Stimulated activated naive CD4-positive, alpha-beta T cell (primary cell): ENCODE measurements around the gene COL27A1.
"Not testable (repeated sequence)": the region's sequence is repeated elsewhere in the genome, so short reads cannot be mapped to it uniquely, and the experiment has no call there.

Experiments used
- DNase-seq, 6 experiments: peaks; one replicate each; lab custom pipeline; 2025; lab: John Stamatoyannopoulos, UW

The COL27A1 gene

DNA sequence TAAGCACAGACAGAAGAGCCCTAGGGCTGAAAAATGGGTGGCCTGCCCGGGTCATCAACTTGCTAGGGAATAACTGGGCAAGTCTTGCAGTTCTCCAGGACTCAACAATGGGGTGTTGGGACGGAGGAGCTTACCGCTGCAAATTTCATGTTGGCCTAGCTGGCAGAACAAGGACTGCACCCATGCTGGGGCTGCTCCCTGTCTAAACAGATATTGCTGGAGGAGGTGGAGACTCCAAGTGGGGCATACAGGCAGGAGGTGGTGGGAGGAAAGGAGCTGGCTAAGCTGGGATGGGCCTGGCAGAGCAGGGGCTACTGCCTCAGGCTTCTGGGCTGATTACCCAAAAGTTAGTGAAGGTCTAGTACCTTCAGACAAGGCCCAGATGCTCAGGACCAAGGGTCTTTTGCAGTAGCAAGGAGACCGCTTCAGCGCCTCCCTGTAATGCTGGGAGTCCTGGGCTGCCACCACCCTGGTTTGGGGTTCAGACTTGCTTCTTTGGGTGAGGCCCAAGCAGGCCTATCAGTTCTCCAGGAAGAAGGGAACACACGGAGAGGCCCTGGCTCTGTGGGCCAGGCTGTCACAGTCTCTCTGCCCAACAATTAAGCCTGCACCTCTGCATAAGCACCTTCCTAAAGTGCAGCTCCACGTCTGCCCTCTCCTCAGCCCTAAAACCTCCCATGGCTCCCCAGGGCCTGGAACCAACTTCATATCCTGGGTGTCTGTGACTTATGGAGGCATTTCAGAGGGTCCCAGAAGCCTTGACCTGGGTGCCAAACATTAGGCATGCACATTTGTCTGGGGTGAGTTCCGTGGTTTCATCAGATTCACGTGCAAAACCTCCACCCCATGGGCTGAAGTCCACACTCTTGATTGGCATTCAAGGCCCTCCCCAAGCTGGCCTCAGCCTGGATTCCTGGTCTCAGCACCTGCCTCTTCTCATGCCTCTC, 32.0 kb upstream of the COL27A1 start:
- no peak for DNase-seq

DNA sequence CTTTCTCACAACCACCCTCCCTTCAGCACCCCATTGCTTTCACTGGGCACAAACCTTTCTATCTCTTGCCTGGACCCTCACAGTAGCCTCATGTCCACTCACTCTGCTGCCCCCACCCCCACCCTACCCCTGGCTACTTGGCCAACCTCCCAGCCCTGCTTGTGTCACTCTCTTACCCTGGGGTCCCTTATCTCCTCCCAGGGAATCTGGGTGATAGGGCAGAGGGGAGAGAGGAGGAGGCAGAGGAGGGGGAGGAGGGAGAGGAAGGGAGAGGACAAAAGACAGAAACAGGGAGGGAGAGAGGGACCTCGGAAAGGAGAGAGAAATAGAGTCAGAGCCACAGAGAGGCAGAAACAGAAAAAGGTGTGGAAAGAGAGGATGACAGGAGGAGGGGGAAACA, 31.2 kb upstream of the COL27A1 start:
- DNase-seq = no peak

DNA sequence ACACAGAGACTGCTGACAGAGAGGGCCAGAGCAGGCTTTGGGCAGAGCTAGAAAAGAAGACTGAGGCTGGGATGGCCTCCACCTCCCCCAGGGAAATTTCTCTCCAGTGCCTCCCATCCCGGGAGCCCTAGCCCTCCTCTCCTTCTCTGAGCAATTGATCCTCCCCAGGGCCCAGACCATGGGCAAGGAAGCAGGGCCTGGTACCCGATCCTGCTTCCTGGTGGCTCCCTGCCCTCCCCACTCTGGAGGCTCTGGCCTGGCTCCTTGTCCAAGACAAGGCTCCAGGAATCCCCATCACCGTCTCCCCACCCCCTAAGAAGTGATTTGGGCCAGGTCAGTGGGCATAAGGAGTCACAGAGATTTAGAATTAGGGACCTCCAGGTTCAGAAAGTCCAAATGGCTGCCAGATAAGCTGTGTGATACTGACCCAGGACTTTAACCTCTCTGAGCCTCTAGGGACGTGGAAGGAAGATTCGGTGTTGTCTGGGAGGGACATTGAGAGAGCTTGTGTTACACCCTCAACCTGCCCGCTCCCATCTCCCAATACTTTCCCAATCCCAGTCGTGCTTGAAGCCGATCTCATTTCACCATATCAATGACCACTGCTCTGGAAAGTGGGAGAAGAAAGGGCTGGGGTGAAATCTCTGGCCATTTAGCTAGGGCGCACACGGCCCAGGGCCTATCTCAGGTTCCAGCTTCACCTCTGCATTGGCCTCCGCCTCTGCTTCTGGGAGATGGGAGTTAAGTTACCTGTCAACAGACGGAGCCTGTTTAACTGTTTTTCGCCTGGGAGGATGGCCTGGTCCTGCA, 30.5 kb upstream of the COL27A1 start:
- no peak for DNase-seq

DNA sequence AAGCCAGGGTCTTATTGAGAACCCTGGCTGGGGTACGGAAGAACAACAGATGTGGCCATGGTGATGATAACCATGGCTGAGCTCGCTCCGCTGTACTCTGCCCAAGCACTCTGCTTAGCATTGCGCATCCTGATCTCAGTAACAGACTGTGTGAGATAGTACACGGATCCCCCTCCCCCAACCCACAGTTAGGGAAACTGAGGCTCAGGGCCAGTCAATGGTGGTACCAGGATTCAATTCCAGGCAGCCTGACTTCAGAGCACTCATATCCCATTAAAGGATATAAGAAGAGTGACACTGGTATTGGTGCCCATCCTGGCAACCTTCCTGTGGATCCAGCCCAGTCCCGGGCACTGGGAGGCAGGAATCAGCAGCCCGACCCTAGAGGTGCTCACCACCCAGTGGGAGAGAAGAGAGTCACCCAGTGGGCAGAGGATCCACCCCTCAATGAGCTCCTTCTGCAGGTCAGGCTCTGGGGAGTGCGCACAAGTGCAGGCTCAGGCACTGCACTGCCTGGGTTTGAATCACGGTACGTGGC, 29.8 kb upstream of the COL27A1 start:
- no peak for DNase-seq

DNA sequence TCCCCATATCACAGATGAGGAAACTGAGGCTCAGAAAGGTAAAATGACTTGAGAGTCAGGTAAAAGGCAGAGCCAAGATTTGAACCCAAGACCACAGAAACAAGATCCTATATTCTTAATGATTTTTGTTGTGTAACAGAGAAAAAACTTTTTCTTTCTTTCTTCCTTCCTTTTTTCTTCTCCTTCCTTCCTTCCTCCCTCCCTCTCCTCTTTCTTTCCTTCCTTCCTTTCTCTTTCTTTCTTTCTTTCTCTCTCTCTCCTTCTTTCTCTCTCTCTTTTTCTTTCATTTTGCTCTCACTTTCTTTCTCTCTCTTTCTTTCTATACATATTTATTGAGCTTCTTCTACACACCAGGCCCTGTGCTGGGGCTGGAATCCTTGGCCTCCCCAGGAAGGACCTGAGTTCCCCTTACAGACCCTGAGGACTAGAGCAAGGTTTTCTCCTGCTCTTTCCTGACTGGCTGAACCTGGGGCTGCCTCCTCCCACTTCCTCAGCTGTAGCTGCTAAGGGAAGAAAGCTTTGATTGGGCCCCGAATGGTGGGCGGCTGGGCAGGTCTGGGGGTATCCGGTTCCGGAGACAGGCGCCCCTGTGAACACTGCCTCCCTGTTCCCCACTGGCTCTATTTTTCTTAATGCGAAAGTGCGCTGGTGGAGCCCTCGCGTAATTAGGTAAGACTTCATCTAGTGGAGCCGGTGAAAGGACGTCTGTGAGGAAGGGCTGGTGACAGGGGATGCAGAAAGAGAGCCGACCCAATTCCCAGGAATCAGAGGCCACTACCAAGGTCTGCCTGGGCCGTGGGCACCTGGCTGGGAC, 28.9 kb upstream of the COL27A1 start:
- DNase-seq = no peak

DNA sequence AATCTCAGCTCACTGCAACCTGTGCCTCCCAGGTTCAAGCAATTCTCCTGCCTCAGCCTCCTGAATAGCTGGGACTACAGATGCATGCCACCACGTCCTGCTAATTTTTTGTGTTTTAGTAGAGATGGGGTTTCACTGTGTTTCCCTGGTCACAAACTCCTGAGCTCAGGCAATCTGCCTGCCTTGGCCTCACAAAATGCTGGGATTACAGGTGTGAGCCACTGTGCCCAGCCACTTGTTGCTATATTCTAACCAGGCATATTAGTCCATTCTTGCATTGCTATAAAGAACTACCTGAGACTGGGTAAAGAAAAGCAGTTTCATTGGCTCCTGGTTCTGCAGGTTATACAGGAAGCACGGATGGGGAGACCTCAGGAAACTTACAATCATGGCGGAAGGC, 26.6 kb upstream of the COL27A1 start:
- not testable (repeated sequence) for DNase-seq

DNA sequence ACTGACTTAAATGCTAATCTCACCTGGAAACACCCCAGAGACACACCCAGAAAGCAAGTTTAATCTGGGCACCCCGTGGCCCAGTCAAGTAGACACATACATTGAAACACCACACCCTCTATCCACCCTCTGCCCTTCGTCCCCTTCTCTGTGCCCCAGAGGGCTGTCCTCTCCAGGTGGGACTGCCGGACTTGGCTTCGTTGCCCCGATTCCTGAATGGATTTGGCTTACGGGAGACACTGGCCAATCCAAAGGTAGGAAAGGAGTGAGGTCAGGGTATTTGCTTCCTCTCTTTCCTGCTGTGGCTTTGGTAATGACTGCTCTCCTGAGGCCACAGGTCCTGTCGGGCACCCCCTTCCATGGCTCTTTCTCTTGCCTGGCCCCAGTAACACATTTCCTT, 25.2 kb upstream of the COL27A1 start:
- DNase-seq = no peak

DNA sequence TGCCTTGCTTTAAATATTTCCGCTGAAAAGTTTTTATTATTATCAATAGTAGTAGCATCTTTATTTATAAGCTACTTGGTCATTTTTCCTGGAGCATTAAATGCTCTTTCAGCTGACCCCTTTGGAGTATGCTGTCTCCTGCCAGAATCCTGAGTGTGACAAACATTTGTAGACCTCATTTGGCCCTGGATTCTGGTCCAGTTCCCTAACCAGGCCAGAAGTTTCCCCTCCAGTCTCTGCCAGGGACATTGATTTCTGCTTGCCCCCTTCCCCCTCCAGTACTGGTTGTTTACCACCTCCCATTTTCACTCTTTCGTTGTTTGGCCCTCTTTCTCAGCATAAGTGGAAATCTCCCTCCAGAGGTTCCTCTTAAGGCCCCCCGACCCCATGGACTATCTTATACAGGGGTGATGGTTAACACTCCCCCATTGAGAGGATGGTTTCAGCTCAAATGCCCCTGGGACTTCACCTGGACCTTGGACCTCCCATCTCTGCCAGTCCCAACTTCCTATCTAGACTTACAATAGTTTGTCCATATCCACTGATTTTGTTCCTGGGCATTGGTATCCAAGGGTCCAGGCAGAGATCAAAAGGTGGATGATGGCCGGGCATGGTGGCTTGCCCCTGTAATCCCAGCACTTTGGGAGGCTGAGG, 24.6 kb upstream of the COL27A1 start:
- DNase-seq = no peak

DNA sequence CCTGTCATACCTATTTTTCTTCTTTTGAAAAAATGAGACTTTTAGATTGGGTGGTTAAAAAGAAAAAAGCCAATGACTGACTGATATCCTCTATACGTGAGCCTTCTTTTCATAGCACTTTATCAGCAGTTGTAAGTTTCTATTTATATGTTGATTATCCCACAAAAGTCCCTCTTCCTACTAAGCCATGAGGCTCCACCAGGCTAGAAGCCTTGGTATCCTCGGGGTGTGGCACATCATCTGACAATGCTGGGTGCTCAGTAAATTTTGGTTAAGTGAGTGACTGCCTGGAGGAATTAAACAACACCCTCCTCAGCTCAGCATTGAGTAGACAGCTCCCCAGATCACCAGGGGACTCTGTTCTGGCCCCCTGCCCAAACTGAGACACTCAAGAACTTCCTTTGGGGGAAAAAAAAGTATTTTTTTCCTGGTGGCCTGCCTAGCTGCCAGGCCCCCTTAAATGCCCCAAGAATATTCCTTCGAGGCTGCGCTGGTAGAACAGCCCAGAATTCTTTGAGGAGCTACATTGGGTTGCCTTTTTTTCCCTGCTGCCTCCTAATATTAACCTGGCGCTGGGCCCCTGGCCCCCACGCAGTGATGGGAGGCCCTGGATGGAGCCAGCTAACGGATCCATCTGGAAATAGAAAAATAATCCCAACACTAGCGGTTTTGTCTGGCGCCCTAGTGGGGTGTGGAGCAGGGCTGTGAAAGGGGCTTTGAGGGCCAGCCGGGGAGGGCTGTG, 23.4 kb upstream of the COL27A1 start:
- DNase-seq = no peak

DNA sequence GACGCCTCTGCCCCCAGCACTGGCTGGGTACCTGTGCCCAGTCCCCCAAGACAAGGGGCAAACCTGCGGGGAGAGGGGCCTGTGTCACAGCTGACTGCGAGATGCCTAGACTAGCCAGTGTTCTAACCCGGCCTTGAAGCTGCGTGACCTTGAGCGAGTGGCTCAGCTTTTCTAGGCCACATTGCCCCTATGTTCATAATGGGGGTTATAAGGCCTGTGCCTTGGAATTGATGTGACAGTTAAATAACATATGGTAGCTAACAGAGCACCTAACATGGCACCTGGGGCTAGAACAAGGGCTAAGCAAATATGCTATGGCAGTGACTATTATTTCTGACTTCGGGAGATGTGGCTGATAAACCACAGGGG, 22.8 kb upstream of the COL27A1 start:
- DNase-seq = no peak

DNA sequence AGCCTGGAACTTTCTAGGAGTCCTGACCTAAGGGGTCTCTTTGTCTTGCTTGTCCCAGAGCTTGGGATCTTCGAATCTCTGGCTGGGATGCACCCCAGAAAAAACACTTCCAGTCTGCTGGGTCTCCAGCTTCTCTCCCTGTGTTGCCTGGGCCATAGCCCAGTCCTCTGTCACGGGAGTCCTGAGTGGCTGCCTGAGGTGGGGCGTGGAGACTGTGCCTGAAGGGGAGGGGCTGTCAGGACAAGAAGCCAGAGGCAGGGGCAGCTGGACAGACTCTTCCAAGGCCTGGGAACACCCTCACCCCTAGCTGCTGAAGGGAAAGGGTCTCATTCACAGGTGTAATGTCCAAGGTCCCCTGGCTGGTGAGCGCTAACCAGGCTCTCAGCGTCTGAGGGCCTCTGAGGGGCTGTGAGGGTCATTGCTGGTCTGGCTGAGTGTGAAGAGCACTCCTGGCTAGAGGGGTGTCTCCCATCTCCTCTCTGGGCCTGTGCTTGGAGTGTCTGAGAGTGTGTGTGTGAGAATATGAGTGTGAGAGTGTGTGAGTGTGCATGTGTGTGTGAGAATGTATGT, 20.4 kb upstream of the COL27A1 start:
- DNase-seq = no peak

DNA sequence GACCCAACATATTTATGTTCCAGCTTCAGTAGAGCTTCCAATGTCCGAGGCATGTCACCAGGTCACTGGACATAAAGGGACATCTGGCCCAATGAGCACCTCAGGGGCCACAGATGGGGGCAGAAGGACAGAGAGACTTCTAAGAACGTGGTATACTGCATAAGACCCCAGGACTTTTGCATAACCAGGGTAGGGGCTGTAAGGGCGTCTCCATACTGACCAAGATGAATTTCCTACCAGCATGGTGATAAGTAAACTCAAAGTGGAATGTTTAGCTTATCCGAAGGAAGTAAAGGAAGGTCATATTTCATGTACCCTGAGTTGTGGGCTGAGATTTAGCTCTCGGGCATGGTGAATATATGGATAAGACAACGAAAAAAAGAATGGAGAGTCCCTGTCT, 17.5 kb upstream of the COL27A1 start:
- no peak for DNase-seq

DNA sequence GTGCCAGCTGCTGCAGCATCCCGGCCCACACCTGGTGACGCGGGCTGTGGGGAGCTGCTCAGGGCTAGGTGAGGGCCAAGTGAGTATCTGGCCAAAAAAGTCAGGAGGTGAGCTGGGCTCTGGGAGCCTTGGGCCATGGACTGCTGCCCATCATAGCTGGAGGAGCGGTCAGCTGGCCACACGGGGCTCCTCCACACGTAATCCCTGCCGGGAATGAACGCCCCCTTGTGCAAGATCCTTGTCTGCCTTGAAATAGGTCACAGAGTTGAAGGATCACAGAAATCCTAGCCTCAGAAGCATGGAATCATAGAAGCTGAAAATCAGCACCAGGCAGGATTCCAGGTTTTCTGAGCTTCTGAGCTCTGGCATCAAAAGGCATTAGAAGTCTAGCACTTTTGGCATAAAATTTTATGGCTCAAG, 16.8 kb upstream of the COL27A1 start:
- DNase-seq = no peak

DNA sequence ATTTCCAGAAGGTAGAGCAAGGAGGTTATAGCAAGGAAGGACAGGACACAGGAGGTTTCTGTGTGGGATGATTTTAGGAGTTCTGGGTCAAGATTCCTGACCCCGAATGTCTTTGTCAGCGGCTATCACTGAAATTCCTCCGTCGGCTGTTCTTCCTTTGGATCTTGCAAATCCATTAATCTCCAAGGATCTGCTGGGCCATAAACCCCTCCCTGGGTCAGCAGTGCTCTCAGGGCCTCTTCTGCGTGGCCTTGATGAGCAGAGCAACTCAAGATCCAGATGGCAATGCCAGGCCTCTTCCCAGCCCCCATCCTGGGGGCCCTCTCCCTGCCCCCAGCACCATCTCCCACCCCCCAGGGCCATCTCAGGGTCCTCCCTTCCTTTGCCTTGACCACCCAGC, 16.3 kb upstream of the COL27A1 start:
- no peak for DNase-seq

DNA sequence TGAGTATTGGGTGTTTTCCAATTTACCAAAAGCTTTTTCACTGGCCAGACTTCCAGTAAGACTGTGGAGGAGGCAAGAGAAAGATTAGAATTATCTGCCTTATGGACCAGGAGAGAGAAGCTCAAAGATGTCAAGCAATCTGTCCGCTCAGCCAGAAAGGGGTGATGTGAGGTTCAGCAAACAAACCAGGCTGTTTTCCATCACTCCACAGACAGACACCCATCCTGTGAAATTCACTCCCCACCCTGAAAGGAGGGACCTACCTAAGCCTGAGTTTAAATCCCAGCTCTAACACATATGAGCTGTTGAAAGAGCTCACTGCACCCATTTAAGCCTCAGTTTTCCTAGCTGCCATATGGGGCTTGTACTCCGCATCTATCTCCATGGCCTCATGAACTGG, 14.9 kb upstream of the COL27A1 start:
- no peak for DNase-seq

DNA sequence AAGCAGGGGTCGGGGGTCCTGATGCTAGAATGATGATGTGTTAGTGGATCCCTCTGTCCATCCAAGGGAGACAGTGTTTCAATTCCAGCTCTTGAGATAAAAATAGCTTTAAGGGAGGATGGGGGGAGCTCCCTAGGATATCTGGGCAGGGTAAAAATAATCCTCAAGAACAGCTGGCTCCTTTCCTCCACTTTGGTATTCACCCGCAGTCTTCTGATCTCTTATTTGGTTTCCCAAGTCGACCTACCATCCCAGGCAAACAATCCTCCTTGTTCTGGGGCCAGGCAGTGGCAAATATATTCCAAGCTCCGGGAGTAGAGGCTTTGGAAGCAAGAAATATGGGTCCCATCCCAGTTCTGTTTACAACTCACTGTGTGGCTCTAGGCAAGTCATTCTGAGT, 14.5 kb upstream of the COL27A1 start:
- no peak for DNase-seq

DNA sequence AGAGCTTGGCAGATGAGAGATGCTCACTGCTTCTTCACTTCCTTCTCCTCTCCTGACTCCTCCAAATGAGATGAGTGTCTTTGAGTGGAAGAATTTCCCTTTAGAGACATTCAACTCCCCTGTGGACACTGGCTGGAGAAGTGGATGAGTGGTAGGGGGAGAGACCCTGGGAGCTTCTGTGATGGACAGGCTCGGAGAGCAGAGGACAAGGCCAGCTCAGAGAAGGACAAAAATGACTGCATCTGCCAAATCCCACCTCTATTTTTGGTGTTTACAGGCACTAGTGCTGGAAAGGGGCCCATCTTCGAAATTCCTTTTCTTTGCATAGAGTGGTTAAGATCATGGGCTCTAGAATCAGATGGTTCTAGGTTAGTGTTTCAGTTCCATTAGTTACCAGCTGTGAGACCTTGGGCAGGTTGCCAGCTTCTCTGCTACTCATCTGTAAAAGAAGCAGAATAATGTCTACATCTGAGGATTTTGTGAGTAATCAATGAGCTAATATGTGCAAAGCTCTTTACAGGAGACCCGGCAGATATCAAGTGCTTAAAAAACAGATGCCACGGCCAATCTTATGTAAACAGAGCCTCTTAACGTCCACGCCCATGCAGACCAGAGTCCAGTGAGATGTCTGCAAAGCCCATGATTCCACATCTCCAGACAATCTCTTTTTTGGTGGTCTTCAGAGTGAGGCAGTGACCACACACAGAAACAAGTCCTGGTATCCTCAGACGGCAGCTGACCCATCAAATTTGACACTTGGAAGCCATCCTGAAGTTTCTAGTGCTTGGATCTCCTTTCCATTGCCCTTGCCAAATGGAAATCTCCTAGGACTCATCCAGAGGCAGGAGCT, 13.6 kb upstream of the COL27A1 start:
- no peak for DNase-seq

DNA sequence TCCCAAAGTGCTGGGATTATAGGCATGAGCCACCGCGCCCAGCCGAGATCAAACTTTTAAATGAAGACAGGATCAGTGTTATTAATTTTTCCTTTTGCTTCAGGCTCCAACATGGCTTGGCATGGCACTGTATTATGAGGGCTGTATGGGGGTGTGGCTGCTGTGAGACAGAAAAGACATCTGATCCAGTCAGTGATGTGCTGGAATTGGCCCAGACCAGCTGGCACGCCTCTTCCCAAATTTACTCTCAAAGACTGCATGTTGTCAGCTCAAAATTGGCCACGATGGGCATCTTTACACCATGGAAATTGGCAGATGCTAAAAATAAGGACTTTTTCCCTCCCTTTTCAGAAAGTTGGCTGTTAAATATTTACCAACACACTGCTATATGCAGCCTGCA, 12.1 kb upstream of the COL27A1 start:
- no peak for DNase-seq

DNA sequence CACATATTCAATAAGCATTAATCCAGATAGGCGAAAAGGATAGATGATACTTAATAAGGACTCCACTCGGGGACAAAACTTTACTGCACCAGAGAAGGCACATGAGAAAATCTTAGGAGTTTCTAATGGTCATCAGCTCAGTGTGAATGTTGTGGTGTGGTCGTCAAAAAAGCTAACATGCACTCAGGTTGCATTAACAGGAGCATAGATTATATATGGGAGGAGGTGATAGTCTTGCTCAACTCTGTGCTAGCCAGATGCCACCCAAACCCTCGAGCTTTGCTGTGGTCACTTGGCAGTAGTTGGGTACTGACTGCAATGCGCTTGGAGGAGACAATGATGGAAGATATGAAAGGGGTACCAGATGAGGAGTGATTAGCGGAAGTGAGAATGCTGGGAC, 8.6 kb upstream of the COL27A1 start:
- no peak for DNase-seq

DNA sequence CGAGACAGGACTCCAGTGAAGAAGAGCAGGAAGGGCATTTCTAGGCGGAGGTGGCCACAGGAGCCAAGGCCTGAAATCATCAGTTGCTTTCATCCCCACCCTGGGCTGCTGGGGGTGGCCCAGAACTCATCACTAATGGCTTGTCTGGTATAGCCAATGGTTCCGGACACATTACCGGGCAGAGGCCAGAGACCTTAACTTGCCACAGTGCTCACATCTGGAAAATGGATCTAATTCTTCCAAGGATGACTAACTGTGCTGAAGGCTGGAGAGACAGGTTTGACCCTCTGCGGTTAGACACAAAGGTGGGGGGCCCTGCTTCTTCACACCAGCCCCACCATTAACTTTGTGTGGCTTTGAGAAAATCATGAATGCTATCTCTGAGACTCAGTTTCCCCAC, 6.2 kb upstream of the COL27A1 start:
- no peak for DNase-seq
